ENCODE results near the gene SVIL. TPM values are rescaled to one million over a fixed set of nuclear protein-coding genes. Genes with fewer than 3 reads are reported as not detected.

Gene SVIL
- total and polyA plus RNA-seq, 8 donors = 8.6 to 53.8 (median 20.4) TPM

DNA sequence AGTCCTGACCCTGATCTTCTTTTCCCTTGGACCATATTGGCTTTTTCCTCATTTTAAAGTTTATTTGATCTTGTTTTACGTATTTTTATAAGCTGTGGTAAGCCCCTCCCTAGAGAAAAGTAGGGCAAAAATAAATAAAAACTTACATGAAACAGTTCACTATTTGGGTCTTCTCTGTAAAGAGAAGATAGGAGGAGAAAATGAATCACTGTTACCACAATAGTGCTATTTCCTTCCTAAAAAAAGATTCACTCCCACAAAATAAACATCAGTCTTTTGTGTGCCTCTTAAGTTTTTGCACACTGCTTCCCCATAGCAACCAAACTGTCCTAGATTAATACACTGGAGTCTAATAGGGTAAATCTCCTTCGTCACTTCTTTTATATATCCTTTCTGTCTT, 1.4 kb upstream of the SVIL start:
- 68 to 80% methylated on average over 2 of the region's 2 CpGs for WGBS, 2 donors
- peak overlapping the region in 2 of 4 donors; percentile 72 to 81 for H3K27ac ChIP-seq
- FAIRE-seq = no peak
- DNase-seq = no peak
- intact Hi-C loops (cut with DNase I) = no loop called here
- peak in 3 of 4 donors; percentile 40 to 64 (median 52) for ATAC-seq
- no peaks in the 10 kb centered on the region for H3K36me3 ChIP-seq
- H3K4me3 ChIP-seq = no peak overlapping the region
- TF ChIP-seq, protein P1, sequence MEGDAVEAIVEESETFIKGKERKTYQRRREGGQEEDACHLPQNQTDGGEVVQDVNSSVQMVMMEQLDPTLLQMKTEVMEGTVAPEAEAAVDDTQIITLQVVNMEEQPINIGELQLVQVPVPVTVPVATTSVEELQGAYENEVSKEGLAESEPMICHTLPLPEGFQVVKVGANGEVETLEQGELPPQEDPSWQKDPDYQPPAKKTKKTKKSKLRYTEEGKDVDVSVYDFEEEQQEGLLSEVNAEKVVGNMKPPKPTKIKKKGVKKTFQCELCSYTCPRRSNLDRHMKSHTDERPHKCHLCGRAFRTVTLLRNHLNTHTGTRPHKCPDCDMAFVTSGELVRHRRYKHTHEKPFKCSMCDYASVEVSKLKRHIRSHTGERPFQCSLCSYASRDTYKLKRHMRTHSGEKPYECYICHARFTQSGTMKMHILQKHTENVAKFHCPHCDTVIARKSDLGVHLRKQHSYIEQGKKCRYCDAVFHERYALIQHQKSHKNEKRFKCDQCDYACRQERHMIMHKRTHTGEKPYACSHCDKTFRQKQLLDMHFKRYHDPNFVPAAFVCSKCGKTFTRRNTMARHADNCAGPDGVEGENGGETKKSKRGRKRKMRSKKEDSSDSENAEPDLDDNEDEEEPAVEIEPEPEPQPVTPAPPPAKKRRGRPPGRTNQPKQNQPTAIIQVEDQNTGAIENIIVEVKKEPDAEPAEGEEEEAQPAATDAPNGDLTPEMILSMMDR (IDR thresholded peaks at IDR 0.05) = no peak
- H3K9me3 ChIP-seq = no peaks in the 10 kb centered on the region
- peaks cover 0 to 15% (median 13%) of the 10 kb centered on the region in 3 donors for H3K4me1 ChIP-seq
- no peaks in the 10 kb centered on the region for H3K27me3 ChIP-seq

DNA sequence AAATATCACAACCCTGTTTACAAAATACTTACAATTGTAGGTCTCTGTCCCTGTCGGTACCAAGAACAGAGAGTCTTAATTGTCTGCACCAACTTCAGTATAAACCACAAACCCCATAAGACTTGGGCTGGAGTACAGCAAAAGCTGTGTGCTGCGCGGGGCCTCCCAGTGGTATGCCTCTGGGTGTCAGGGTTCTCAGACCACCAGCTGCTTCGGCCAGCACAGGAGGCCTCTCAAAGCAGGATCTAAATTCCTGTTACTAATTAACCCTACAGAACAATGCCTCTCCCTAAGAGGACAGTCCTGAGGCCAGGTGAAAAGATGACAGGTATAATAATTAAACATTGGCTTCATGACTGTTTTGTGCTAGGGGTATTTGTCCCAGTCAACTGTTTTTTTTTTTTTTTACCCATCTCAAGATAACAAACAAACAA, 957 bp upstream of the SVIL start:
- Histone ChIP-seq H3K27me3 (no peaks in the 10 kb centered on the region), H3K36me3 (no peaks in the 10 kb centered on the region), H3K4me3 (peak overlapping the region in 1 of 4 donors; percentile 1), H3K4me1 (peaks cover 0 to 18% (median 13%) of the 10 kb centered on the region in 3 donors), H3K27ac (peak overlapping the region in 2 of 4 donors; percentile 72 to 81), H3K9me3 (no peaks in the 10 kb centered on the region)
- intact Hi-C loops (cut with DNase I) = no loop called here
- TF ChIP-seq, protein P1 (IDR thresholded peaks at IDR 0.05) = no peak
- WGBS, 2 donors = 55 to 58% methylated on average over 4 of the region's 4 CpGs
- no peak for FAIRE-seq
- peak in 3 of 4 donors; percentile 39 to 80 (median 76) for ATAC-seq
- no peak for DNase-seq

DNA sequence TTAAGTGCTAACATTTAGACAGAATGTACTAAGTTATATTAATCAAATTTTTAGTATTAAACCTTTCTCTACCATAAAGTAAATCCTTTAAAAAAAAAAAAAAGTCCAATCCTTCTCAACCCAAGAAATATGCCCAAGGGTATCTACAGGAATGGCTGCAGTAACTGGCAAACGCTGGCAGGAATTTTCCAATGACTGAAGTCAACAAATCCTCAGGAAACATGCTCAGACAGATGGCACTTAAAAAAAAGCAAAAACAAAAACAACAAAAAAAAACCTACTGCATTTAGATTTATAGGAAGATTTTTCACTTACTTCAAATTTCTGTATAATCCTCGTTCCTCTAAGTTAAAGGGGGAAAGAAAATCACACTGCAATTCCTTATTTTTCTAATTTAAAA, 666 bp downstream of the SVIL start:
- peak overlapping the region in 2 of 4 donors; percentile 72 to 81 for H3K27ac ChIP-seq
- peaks cover 0 to 27% (median 18%) of the 10 kb centered on the region in 3 donors for H3K4me1 ChIP-seq
- DNase-seq (no peak), ATAC-seq (no peak), FAIRE-seq (peak; percentile 59)
- H3K4me3 ChIP-seq = peak overlapping the region in 1 of 4 donors; percentile 3
- H3K36me3 ChIP-seq = no peaks in the 10 kb centered on the region
- TF ChIP-seq, protein P1 (IDR thresholded peaks at IDR 0.05) = no peak
- no peaks in the 10 kb centered on the region for H3K9me3 ChIP-seq
- 54 to 62% methylated on average over 2 of the region's 2 CpGs for WGBS, 2 donors
- intact Hi-C loops (cut with DNase I) = no loop called here
- H3K27me3 ChIP-seq = no peaks in the 10 kb centered on the region

DNA sequence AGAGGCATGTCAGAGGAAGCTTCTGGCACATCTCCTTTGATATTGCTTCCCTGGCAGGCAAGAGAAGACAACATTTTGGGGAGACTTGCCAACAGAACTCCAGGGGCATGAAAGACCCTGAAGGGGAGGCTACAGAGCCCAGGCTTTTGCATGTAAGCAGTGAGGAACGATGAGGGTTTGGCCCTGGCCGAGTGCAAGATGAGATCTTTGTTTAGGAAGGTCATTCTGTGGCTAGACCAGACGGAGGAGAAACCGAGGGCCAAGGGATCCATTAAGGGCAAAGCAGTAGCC, 3.8 kb downstream of the SVIL start:
- H3K27me3 ChIP-seq = no peaks in the 10 kb centered on the region
- H3K27ac ChIP-seq = peak overlapping the region in 3 of 4 donors; percentile 12 to 60 (median 34)
- intact Hi-C loops (cut with DNase I) = no loop called here
- no peak overlapping the region for H3K4me3 ChIP-seq
- ATAC-seq (no peak), FAIRE-seq (no peak), DNase-seq (no peak)
- H3K36me3 ChIP-seq = no peaks in the 10 kb centered on the region
- 91 to 92% methylated on average over 4 of the region's 4 CpGs for WGBS, 2 donors
- TF ChIP-seq, protein P1 (IDR thresholded peaks at IDR 0.05) = no peak
- peaks cover 0 to 19% (median 16%) of the 10 kb centered on the region in 3 donors for H3K4me1 ChIP-seq
- H3K9me3 ChIP-seq = no peaks in the 10 kb centered on the region

DNA sequence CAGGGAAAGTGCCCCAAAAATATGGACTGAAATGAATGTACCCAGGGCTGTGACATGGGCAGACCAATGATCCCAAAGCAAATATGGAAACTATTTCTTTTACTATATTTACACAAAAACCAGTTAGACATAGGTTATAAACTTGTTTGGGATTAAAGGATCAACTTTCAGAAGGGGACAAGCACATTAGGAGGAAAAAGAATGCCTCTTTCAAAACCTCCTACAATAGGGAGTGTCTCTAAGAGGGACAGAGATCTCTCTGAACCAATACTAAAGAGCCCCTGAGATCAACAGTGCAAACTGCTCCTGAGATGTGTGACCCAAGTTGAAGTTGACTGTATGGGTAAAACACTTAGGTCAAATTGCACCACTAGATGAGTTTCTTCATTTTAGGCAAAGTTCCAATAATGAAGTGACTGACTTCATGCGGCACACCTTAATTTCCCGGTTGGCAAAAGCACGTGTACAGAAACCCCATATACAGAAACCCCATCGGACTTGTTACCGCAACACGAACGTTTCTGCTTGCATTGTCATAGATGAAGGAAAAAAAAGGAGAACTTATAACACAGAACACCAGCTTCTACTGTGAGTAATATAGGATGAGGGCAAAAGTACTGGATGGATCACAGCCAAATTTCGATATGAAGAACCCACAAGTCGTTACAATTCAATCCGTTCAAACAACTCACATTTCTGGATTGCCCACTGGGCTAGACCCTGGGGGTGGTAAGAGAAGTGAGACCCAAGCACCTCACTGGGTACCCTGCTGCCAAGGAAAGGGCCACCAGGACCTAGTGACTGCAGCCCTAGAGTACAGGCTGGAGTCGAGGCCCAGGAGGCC, 4.3 kb downstream of the SVIL start:
- Histone ChIP-seq H3K9me3 (no peaks in the 10 kb centered on the region), H3K4me3 (no peak overlapping the region), H3K36me3 (no peaks in the 10 kb centered on the region), H3K27me3 (no peaks in the 10 kb centered on the region), H3K27ac (peak overlapping the region in 3 of 4 donors; percentile 12 to 60 (median 34)), H3K4me1 (peaks cover 0 to 14% (median 11%) of the 10 kb centered on the region in 3 donors)
- FAIRE-seq (peak; percentile 47), DNase-seq (no peak), ATAC-seq (peak; percentile 24 to 46 (median 29))
- intact Hi-C loops (cut with DNase I) = no loop called here
- WGBS, 2 donors = 60 to 70% methylated on average over 11 of the region's 11 CpGs
- TF ChIP-seq, protein P1 (IDR thresholded peaks at IDR 0.05) = no peak

Data from pancreas (tissue), 10 donors.